Nucleus accumbens (tissue), 56 donors: ENCODE results near the gene ANAPC2.

Experiments
- DNase-seq, 56 donors: peaks; one replicate each; lab custom pipeline; 2025; lab: John Stamatoyannopoulos, UW

The ANAPC2 gene

DNA sequence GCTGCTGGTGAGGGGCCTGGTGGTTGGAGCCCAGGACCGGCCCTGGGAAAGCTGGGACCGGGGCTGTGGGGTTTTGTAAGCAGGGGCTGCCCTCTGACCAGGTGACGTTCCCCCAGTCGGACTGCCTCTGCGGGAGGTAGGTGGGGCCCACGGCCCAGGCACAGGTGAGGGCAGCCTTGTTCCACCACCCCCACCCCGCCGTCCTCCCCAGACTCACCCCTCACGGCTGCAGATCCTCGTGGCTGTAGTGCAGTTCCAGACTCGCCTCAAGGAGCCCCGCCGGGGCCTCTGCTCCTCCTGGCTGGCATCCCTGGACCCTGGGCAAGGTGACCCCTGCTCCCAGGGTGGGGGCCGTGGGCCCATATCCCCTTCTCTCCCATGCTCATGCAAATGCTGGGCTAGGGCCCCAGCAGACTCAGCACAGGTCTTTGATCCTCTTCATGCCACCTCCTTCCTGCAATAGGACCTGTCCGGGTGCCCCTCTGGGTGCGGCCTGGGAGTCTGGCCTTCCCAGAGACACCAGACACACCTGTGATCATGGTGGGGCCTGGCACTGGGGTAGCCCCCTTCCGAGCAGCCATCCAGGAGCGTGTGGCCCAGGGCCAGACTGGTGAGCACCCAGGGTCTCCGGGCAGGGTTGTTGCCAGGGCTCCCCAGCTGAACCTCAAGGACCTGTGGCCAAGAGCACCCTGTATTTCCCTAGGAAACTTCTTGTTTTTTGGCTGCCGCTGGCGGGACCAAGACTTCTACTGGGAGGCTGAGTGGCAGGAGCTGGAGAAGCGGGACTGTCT is 27.0 kb upstream of the ANAPC2 start:
- no peak for DNase-seq

DNA sequence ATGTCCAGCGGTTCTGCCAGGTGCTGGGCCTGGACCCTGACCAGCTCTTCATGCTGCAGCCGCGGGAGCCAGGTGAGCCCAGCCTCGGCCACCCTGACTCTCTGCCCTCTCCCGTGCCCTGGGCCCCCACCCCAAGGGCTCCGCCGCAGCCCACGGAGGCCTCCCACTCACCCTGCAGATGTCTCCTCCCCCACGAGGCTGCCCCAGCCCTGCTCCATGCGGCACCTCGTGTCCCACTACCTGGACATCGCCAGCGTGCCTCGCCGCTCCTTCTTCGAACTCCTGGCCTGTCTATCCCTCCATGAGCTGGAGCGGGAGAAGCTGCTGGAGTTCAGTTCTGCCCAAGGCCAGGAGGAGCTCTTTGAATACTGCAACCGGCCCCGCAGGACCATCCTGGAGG is 26.3 kb upstream of the ANAPC2 start:
- no peak for DNase-seq

DNA sequence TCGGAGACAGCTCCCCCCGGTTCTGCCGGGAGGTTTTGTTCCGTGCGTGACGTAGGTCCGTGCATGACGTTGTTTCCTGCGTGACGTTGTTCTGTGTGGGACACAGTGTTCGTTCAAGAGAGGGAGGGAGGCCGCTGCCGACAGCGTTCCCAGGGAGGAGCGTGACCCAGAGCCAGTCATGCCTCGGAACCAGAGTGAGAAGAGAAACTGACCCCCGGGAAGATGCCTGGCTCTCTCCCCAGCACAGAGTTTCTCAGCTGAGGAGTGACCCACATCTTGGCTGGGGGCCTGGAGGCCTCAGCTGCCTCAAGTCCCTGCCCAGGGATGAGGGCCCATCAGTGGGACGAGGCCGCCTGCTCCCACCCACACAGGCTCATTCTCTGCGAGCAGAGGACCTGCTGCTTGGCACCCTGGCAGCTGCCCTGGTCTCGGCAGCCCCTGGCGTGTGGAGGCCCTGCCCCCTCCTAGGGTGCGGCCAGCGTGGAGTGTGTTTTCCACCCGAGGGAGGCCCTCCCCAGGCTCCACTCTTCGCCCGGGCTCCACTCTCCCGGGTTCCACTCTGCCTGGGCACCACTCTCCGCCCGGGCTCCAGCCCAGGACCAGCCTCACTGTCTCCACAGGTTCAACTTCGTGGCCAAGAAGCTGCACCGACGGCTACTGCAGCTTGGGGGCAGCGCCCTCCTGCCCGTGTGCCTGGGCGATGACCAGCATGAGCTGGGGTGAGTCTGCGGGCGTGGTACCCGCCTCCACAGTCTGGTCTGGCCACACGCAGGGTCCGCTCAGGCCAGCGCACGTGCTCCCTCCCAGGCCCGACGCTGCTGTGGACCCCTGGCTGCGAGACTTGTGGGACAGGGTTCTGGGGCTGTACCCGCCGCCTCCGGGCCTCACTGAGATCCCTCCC is 25.1 kb upstream of the ANAPC2 start:
- DNase-seq, result peak in 7 of 56 donors; percentile 10 to 52 (median 29)

DNA sequence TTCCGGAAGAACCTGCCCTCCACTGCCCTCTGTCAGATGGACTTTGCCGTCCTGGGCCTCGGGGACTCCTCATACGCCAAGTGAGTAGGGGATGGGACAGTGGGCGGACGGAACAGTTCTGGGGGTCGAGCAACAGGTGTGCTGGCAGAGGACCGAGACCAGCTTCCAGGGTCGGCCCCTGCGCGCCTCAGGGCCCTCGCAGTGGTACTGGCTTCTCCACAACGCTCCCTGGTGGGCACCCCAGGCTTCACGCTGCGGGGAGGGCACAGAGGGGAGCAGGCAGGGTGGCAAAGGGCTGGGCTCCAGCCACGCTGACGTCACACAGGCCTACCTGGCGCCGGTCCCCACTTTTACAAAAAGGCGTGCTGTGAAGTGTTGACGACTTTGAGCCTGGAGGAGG is 24.2 kb upstream of the ANAPC2 start:
- no peak for DNase-seq

DNA sequence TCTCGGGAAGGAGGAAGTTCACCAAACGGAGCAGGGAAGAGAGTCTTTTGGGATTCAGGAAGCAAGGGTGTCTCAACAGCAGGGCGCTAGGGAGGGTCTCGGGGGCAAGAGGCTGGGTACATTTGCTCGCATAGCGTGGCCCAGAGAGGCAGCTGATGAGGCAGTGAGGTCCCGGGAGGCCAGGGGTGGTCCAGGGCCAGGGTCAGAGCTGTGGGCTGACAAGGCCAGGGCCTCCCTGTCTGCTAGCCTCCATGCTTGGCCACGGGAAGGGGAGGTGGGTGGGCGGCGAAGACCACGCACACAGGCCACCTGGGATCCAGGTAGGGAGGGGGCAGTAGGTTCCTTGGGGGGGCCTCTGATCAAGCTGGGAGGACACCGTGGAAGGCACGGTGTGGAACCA is 23.2 kb upstream of the ANAPC2 start:
- DNase-seq, result no peak

DNA sequence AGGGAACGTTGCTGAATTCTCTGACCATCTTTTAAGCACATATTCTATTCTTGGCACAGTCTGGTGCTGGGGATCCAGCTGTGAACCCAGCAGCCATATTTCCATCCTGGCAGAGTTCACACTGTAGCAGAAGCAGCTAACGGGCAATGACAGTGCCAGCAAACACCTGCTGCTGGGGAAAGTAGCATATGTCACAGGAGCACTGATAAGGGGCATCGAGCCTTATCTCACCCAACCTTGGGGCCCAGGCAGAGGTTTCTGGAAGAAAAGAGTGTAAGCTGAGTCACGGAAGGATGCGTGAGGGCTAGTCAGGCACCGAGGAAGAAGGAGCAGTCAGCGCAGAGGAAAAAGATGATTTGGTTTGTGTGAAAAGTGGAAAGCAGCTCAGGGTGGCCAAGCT is 18.2 kb upstream of the ANAPC2 start:
- no peak for DNase-seq

DNA sequence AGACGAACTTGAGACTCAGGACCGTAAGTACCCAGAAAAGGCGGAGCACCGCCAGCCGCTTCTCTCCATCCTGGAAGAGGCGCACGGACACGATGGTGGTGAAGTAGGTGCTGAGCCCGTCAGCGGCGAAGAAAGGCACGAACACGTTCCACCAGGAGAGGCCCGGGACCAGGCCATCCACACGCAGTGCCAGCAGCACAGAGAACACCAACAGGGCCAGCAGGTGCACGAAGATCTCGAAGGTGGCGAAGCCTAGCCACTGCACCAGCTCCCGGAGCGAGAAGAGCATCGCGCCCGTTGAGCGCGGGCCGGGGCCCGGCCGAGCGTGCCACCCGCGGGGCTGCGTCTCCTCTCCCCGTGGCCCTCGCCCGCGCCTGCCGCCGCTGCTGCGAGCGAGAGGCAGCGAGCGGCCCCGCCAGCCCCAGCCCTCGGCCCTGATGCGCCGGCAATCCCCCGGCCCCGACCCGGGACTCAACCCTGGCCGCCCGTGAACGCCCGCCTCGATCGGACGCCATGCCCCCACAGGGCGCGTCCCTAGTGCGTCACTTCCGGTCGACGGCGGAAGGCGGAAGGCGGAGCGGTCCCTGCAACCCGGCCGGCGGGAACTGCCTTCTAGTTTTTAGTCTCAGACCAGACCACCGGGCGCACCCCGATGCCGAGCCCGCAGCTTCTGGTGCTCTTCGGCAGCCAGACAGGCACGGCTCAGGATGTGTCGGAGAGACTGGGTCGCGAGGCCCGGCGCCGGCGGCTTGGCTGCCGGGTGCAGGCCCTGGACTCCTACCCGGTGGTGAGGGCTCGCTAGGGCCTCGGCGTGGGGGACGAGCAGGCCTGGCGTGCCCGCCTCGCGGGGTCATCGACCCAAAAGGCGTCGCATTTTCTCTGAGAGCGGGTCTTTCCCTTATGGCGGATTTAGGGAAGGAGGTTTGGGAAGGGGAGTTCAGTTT is 17.0 kb upstream of the ANAPC2 start, which contains the start of the genes NDOR1 and TMEM203:
NDOR1 (plus strand) TSS at position 575 of the 944 bp plus-strand sequence; CDS start at position 653, 78 bp downstream.
TMEM203 (minus strand) TSS at position 523 of the 944 bp plus-strand sequence; CDS start at position 289, 234 bp downstream.
- peak; percentile 23 to 97 (median 86) for DNase-seq

DNA sequence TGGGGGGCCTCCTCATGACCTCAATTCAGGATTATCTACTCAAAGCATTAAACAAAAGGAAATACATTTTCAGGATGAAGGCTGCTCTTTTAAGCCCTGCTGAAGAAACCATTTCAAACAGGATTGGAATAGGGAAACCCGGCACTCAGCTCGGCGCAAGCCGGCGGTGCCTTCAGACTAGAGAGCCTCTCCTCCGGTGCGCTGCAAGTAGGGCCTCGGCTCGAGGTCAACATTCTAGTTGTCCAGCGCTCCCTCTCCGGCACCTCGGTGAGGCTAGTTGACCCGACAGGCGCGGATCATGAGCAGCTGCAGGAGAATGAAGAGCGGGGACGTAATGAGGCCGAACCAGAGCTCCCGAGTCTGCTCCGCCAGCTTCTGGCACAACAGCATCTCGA is 16.4 kb upstream of the ANAPC2 start:
- DNase-seq, result no peak

DNA sequence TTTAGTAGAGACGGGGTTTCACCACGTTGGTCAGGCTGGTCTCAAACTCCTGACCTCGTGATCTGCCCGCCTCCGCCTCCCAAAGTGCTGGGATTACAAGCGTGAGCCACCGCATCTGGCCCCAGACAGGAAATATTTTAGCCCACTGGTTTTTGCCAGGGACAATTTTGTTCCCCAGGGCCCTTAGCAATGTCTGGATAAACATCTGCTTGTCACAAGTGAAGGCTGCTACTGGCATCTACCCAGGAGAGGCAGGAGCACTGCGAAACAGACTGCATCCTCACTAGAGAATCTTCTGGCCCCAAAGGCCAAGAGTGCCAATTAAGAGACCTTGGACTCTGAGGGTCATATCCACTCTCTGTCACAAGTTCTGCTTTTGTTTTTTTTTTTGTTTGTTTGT is 14.6 kb upstream of the ANAPC2 start:
- no peak for DNase-seq

DNA sequence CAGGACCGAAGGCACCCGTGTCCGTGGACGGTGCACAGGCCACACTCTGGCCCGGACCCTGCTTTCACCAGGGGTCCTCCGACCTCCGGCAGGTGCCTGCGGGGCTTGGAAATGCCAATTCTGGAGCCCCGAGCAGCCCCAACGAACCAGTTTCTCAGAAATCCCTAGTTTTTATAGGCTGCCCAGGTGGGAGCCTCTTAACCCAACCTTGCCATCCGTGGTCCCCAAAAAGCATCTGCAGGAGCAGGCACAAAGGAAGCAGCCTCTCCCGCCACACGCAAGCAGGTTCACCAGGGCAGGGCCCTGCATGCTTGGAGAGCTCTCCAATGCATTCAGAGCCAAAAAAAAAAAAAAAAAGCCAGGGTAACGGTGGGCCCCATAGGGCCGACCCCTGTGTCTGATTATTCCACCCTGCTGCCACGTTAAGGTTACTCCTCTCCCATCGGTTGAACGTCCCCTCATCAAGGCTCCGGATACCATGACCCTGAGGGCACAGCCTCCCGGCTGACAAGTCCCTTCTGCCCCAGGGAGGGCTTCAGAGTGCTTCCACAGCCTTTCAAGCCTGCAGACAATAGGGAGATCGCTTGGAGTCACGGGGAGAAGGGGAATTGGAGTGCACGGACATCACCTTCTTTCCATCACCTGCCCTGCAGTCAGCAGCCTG is 13.0 kb upstream of the ANAPC2 start:
- no peak for DNase-seq

DNA sequence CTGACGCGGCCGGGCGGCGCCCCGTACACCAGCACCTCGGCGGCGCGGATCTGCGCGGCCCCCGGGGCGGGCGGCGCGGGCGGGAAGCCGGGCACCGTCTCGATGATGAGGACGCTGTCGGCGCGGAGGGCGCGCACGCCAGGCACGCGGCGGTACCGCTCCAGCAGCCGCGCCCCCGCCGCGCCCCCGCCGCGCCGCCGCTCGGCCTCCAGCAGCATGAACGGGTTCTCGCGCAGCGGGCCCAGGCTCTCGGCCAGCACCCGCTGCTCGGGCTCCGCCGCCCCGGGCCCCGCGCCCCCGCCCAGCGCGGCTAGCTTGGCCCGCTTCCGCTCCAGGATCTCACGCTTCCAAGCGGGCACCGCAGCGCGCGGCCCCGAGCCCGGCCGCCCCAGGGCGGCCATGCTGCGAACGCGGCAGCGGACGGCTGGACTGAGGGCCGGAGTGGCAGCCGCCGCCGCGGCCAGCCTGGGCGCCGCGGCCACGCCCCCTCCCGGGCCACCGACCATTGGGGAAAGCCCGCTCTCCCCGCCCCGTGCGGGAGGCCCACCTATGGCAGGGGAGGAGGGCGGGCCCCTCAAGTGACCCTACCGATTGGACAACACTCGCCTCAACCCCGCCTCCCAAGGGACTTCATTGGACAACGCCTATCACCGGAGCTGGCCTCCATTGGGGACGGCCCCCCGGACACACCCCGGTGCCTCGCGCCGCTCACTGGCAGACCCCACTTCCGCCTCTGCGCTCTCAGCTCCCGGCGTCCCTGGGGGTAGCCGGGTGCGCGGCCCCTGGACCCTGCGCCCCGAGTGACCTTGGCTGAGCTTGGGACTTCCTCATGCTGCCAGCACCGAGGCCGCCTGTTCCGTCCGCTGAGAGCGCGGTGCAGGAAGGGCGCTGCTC is 12.2 kb upstream of the ANAPC2 start, which contains the start of gene TPRN:
TPRN (minus strand) TSS at position 431 of the 894 bp plus-strand sequence; CDS start at position 401, 30 bp downstream.
- DNase-seq, result peak; percentile 74 to 99 (median 98)

DNA sequence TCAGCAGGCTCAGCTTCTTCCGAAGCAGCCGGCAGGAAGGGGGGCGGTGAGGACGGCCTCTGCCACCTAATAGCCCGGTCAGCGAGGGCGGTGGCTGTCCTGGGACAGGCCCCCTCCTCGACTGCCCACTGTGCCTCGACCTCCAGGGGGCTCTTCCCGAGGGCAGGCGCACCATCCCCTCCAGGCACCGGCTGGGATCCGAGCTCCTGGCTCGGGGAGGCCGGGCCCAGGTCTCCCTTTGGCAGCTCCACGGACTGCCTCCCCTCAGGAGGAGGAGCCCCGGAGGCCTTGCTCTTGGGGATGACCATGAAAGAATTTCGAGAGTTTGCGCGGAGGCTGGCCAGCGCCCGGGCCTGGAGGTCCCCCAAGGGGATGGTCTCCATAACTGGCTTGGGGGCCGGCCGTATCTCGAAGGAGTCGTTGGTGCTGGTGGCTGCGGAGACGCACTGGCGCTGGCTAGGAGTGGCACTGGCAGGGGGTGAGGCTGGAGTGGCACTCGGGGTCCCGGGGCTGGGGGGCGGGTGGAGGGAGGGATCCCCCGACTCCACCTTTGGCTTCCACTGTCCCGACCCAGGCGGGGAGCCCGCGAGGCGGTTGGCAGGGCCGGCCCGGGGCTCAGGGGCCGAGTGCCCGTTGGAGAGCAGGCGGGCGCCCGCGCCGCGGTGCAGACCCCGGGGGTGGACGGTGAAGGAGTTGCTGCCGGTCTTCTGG is 11.2 kb upstream of the ANAPC2 start:
- DNase-seq, result peak in 2 of 56 donors; percentile 24 to 37

DNA sequence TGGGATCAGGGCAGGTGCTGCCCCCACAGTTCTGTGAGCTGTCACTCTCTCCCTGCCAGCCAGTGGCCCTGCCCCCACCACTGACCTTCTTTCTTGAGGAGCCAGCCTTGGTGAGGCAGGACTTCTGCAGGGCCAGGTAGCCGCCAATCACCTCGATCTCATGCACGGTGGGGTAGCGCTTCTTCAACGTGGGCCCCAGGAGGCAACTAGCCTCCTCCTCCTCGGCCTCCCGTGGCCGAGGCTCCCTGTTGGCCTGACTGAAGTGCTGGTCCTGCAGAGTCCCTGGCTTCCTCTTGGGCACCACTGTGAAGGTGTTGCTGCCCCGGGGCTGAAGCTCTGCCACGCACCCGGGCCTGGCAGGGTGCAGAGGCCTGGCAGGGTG is 10.5 kb upstream of the ANAPC2 start:
- peak in 3 of 56 donors; percentile 41 to 60 (median 50) for DNase-seq

DNA sequence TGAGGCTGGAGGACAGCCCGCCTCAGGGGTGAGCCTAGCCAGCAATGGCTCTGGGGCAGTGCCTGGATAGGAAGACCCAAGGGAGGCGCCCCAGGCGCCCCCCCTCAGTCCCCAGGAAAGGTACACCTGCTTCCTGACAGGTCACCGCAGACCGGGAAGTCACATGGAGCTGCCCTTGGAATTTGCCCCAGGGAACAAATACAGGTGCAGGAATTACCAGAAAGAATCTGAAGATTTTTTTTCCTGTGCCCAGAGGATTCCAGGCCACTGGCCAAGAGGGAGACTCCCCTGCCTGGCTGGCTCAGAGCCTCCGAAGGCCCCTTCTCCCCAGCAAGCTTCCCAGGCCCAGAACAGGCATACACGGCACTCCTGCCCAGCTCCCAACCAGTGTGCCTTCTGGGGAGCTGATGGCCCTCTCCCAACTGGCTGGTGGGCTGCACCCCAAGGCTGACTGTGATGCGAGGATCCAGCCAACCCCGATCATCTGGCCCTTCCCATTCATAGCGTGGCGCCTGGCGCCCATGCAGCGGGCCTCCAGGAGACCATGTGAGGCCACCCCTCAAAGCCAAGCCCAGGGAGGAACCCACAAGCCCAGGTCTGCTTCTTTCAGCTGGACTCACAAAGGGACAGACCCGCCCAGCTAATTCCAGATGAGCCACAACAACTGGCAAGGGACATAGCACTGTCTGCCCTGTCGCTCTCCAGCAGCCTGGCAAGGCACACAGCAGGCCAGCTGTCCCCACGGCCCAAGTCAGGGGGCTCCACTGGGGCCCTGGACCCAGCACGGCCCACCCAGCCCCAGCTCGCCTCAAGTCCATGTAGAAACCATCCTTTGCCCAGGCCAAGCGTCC is 9.9 kb upstream of the ANAPC2 start:
- peak in 9 of 56 donors; percentile 5 to 71 (median 42) for DNase-seq

DNA sequence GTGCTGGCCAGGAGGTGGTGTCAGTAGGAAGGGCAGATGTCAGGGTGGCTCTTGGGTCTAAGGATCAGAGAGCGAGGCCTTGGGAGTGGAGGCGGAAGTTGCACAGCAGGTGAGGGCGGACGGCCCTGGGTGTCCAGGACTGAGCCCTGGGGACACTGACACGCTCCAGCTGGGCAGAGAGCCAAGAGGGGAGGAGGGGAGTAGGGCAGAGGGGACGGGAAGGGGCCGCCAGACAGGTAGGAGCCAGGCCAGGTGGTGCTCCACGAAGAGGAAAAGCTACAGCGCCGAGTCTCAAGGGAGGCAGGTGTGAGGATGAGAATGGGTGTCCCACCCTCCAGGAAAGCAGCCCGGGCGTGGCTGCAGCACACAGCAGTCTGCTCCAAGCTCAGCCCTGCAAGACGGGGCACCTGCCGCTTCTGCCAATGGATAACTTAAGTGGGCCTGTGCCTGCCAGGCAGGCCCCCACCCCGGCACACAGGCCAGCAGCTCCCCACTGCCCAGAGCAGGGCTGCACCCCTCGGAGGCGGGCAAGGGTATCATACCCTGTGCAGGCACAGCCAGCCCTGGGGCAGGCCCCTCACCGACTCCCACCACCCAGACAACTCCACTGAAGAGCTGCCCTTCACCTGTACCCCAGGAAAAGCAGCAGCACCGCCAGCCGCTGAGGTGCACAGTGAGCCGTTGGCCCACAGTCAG is 7.3 kb upstream of the ANAPC2 start:
- peak in 3 of 56 donors; percentile 12 to 63 (median 19) for DNase-seq

DNA sequence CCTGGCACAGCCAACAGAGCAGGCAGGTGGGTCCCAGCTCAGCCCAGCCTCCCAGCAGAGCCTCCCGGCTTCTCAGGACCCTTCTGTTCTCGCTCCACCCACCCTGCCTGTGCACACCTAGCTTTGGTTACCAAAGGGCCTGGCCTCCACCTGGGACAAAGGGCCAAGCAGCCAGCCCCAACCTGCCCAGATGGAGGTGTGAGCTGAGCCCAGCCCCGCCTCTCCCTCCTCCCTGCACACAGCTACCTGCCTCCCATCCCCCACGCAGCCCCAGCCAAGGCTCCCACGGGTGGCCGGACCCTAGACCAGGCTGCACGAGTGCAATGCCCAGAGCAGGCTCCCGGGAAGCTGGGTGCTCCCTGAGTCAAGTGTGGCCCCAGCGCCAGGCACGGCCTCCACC is 6.5 kb upstream of the ANAPC2 start:
- DNase-seq, result peak in 3 of 56 donors; percentile 36 to 63 (median 38)
